Caco-2 (cell line): ENCODE measurements around the gene CDC16. TPM values are rescaled to one million over a fixed set of nuclear protein-coding genes. Genes with fewer than 3 reads are reported as not detected.
"Not testable (repeated sequence)": the region's sequence is repeated elsewhere in the genome, so short reads cannot be mapped to it uniquely, and the experiment has no call there.

ENCODE experiments used
- BruUV-seq: library from RNA; stranded (reverse); fragments of 400-500 nt; replicated peaks from 2 replicates; lab custom pipeline; 2021; lab: Mats Ljungman, UMichigan
- CTCF ChIA-PET: fragments of 300-600 bp; sonication (Branson Sonifier 250); formaldehyde crosslinking; loops from one replicate; lab custom pipeline; 2022; ENCODE audit warnings: antibody characterized with exemption; lab: Charles Lee
- POLR2A ChIA-PET: fragments of 300-600 bp; sonication (Branson Sonifier 250); formaldehyde crosslinking; loops from one replicate; lab custom pipeline; 2022; ENCODE audit warnings: antibody characterized with exemption; lab: Charles Lee
- DNase-seq, 2 experiments: peaks; one replicate each; pipeline versions ENCODE4 v3.0.0 to v3.0.0-alpha.2; 2020 to 2022
- H3K27me3 ChIP-seq: replicated peaks from 2 replicates; pipeline ENCODE4 v1.6.0; 2011; ENCODE audit warnings: low read length; ENCODE audit not compliant: control insufficient read depth, insufficient read depth
- H3K36me3 ChIP-seq: 2 replicates; pipeline ENCODE4 v1.5.1; 2011; ENCODE audit warnings: low read length; ENCODE audit not compliant: control insufficient read depth, insufficient read depth
- H3K4me1 ChIP-seq: fragments of 250-450 bp; sonication (Bioruptor Pico); 2 replicates; pipeline ENCODE4 v1.5.1; 2020; ENCODE audit warnings: mild to moderate bottlenecking
- H3K4me3 ChIP-seq: 2 replicates; pipeline ENCODE4 v1.5.1; 2011; ENCODE audit warnings: low read depth, mild to moderate bottlenecking, control low read depth, low read length
- H3K9me3 ChIP-seq: fragments of 250-450 bp; sonication (Bioruptor Pico); 2 replicates; pipeline ENCODE4 v1.5.1; 2020; ENCODE audit warnings: mild to moderate bottlenecking, moderate library complexity
- H3K27ac Mint-ChIP-seq: one replicate; pipeline ENCODE4 v1.8.0; 2022; ENCODE audit warnings: mixed read lengths; ENCODE audit not compliant: unreplicated experiment
- H3K27me3 Mint-ChIP-seq: one replicate; pipeline ENCODE4 v1.8.0; 2022; ENCODE audit warnings: mixed read lengths; ENCODE audit not compliant: insufficient read depth, unreplicated experiment
- H3K36me3 Mint-ChIP-seq: one replicate; pipeline ENCODE4 v1.8.0; 2022; ENCODE audit warnings: mild to moderate bottlenecking, mixed read lengths; ENCODE audit not compliant: insufficient read depth, unreplicated experiment
- H3K4me1 Mint-ChIP-seq: one replicate; pipeline ENCODE4 v1.8.0; 2022; ENCODE audit warnings: low read depth, mixed read lengths; ENCODE audit not compliant: unreplicated experiment
- H3K4me3 Mint-ChIP-seq: one replicate; pipeline ENCODE4 v1.8.0; 2022; ENCODE audit warnings: mild to moderate bottlenecking, moderate library complexity, mixed read lengths; ENCODE audit not compliant: unreplicated experiment
- H3K9me3 Mint-ChIP-seq: one replicate; pipeline ENCODE4 v1.8.0; 2022; ENCODE audit warnings: mixed read lengths; ENCODE audit not compliant: unreplicated experiment
- CTCF ChIP-seq, 2 experiments: fragments of 200-600 bp in 1 of 2; IDR thresholded peaks; 1 replicate in 1 of 2; 2 replicates in 1 of 2; pipeline versions ENCODE4 v1.5.1 to v1.8.0; 2011 to 2022; ENCODE audit warnings: antibody characterized with exemption in 1 of 2, control low read depth in 1 of 2, inconsistent platforms in 1 of 2, low read depth in 1 of 2, low read length in 1 of 2, mild to moderate bottlenecking in 1 of 2, moderate library complexity in 1 of 2; ENCODE audit not compliant: insufficient read depth in 1 of 2, severe bottlenecking in 1 of 2, unreplicated experiment in 1 of 2
- intact Hi-C: fragments of 100-400 bp; cut with micrococcal nuclease; formaldehyde crosslinking; loops from one replicate; pipeline ENCODE4 v1.10.0; 2022; ENCODE audit not compliant: unreplicated experiment
- total RNA-seq: library from RNA; stranded (reverse); gene quantifications from 2 replicates; pipeline ENCODE4 v1.2.3, GENCODE V29; 2022

Gene CDC16
- total RNA-seq, 1 experiment from 2014 or later: 80.5 TPM

- intact Hi-C loops: no loop called here
- Histone ChIP-seq H3K4me3 (no peak overlapping the region), H3K36me3 (peaks cover 6% of the 10 kb centered on the region), H3K9me3 (no peaks in the 10 kb centered on the region), H3K4me1 (peaks cover 5% of the 10 kb centered on the region; the same call in 1 of the 2 replicates), H3K27me3 (no peaks in the 10 kb centered on the region)
- ChIA-PET POLR2A (no interaction called here), CTCF (no interaction called here)
- no peak overlapping the region for H3K4me3 Mint-ChIP-seq
- H3K36me3 Mint-ChIP-seq: peaks cover 83% of the 10 kb centered on the region
- TF ChIP-seq CTCF (IDR thresholded peaks at IDR 0.05; ENCODE audit: insufficient read depth in 1 of 2, low read depth in 1 of 2, low read length in 1 of 2, severe bottlenecking in 1 of 2, unreplicated experiment in 1 of 2): no peak
- H3K4me1 Mint-ChIP-seq: peaks cover 4% of the 10 kb centered on the region
- no peak for DNase-seq
- no peaks in the 10 kb centered on the region for H3K27me3 Mint-ChIP-seq
- H3K27ac Mint-ChIP-seq: no peak overlapping the region
- BruUV-seq: no TSS peak
- no peaks in the 10 kb centered on the region for H3K9me3 Mint-ChIP-seq
Measured at GRCh38 chr13:114261328-114261965, 26.8 kb downstream of the CDC16 start.

DNA sequence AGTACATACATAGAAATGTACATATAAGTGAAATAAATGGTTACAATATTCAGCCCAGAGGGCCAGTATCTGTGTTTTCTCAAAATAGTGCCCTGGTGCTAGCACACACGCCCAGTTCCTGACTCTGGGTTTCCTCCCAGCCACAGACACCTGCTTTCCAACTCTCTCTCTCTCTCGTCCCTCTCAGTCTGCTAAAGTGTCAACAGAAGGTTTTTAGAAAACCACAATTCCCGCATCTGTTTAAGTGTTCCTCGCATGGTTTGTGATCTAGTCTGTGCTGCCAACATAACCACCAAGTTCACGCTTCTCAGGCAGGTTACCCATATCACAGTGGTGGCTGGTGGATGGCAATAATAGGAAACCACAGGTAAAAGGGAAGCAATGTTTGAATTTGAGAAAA, 28.9 kb downstream of the CDC16 start:
- no peaks in the 10 kb centered on the region for H3K4me1 ChIP-seq
- TF ChIP-seq CTCF (IDR thresholded peaks at IDR 0.05; ENCODE audit: insufficient read depth in 1 of 2, low read depth in 1 of 2, low read length in 1 of 2, severe bottlenecking in 1 of 2, unreplicated experiment in 1 of 2): no peak
- no peaks in the 10 kb centered on the region for H3K27me3 ChIP-seq
- Mint-ChIP-seq H3K27ac (no peak overlapping the region), H3K4me3 (no peak overlapping the region), H3K4me1 (no peaks in the 10 kb centered on the region), H3K36me3 (peaks cover 79% of the 10 kb centered on the region), H3K27me3 (no peaks in the 10 kb centered on the region), H3K9me3 (no peaks in the 10 kb centered on the region)
- no peaks in the 10 kb centered on the region for H3K9me3 ChIP-seq
- H3K4me3 ChIP-seq: no peak overlapping the region
- H3K36me3 ChIP-seq: peaks cover 6% of the 10 kb centered on the region
- CTCF ChIA-PET: no interaction called here
- no peak for DNase-seq
- BruUV-seq: no TSS peak
- POLR2A ChIA-PET: no interaction called here
- intact Hi-C loops: no loop called here

DNA sequence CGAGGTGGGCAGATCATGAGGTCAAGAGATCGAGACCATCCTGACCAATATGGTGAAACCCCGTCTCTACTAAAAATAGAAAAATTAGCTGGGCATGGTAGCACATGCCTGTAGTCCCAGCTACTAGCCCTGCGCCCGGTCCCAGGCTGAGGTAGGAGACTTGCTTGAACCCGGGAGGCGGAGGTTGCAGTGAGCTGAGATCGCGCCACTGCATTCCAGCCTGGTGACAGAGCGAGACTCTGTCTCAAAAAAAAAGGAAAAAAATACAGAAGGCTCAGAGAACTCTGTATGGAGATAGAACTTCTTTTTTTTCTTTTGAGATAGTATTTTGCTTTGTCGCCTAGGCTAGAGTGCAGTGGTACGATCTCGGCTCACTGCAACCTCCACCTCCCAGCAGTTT, 29.6 kb downstream of the CDC16 start:
- not testable (repeated sequence) for H3K36me3 ChIP-seq, BruUV-seq
- H3K36me3 Mint-ChIP-seq: peaks cover 82% of the 10 kb centered on the region

More for the DNA sequence above, 29.6 kb downstream of the CDC16 start:
- H3K4me3 Mint-ChIP-seq, DNase-seq, CTCF ChIA-PET, H3K4me3 ChIP-seq, POLR2A ChIA-PET, intact Hi-C loops, H3K4me1 Mint-ChIP-seq, H3K27me3 Mint-ChIP-seq, H3K27ac Mint-ChIP-seq, H3K9me3 Mint-ChIP-seq, H3K4me1 ChIP-seq, H3K27me3 ChIP-seq, H3K9me3 ChIP-seq: not testable (repeated sequence)
